ENCODE measurements around the gene MYH14. TPM values are rescaled to one million over a fixed set of nuclear protein-coding genes. Genes with fewer than 3 reads are reported as not detected.

MYH14 gene
- total and polyA plus RNA-seq, 9 of the 15 experiments (the other 6 are each of a cell fraction or from before 2014, with no cell fraction given) = 0.04 to 0.86 (median 0.19) TPM; not detected in 2

GRCh38 chr19:50331994-50332243, 128.5 kb downstream of the MYH14 start:
- BruUV-seq (replicated peaks) = no TSS peak
- H3K9me3 ChIP-seq (replicated peaks; ENCODE audit: control insufficient read depth, insufficient read depth, low read depth, low read length) = no peaks in the 10 kb centered on the region
- peaks cover 48 to 72% of the 10 kb centered on the region in 2 experiments for H3K4me1 ChIP-seq (replicated peaks in 1 of 2; ENCODE audit: control insufficient read depth in 2 of 2, insufficient read depth in 2 of 2, low read length in 2 of 2)
- ChIA-PET CTCF (ENCODE audit: low intra/inter-chr PET ratio) (no interaction called here), POLR2A (interaction anchor here (0.6 kb wide), 1 partner anchor 121 kb away, joined by 3 read pairs; no protein-coding TSS in a partner anchor)
- ATAC-seq = no peak
- H3K36me3 ChIP-seq (ENCODE audit: control insufficient read depth, insufficient read depth, low read length) = no peaks in the 10 kb centered on the region; the same call in 2 of the 3 replicates
- in situ Hi-C loops (cut with MboI) = loop anchor here (10.0 kb wide), 1 partner anchor 1217 kb away; the partner anchor contains the start of genes C19orf73, LIN7B and PPFIA3
- peak overlapping the region; percentile 6; the same call in 1 of the 3 replicates for H3K27ac ChIP-seq (ENCODE audit: extremely low read depth, low read depth, low read length)
- peak overlapping the region; percentile 11; the same call in 1 of the 2 replicates for H3K4me3 ChIP-seq
- H4K20me1 ChIP-seq (replicated peaks; ENCODE audit: control insufficient read depth, insufficient read depth, low read length) = peaks cover 10% of the 10 kb centered on the region
- H3K9me1 ChIP-seq (ENCODE audit: control insufficient read depth, insufficient read depth, low read length) = no peaks in the 10 kb centered on the region
- no peaks in the 10 kb centered on the region for H3K27me3 ChIP-seq (ENCODE audit: control insufficient read depth in 2 of 2, insufficient read depth in 2 of 2, low read length in 2 of 2)
- peaks cover 39% of the 10 kb centered on the region for H3K79me2 ChIP-seq (ENCODE audit: control insufficient read depth, insufficient read depth, low read length)
- TF ChIP-seq THRAP3 (IDR thresholded peaks at IDR 0.05; ENCODE audit: borderline replicate concordance) (no peak), HCFC1 (IDR thresholded peaks at IDR 0.05; ENCODE audit: low read depth, low read length) (no peak), GTF3C2 (IDR thresholded peaks at IDR 0.05; ENCODE audit: borderline replicate concordance, extremely low read depth, insufficient read length) (no peak), JUN (IDR thresholded peaks at IDR 0.05; ENCODE audit: borderline replicate concordance, low read depth, low read length) (no peak), JUN (CRISPR knock-in tag; IDR thresholded peaks at IDR 0.05; ENCODE audit: borderline replicate concordance) (no peak), ZMIZ1 (IDR thresholded peaks at IDR 0.05; ENCODE audit: low read depth in 2 of 2, low read length in 2 of 2) (no peak), NFIC (IDR thresholded peaks at IDR 0.05) (no peak), ZKSCAN1 (IDR thresholded peaks at IDR 0.05; ENCODE audit: low read depth, low read length) (no peak), CTBP1 (IDR thresholded peaks at IDR 0.05; ENCODE audit: borderline replicate concordance) (no peak), YBX1 (IDR thresholded peaks at IDR 0.05) (no peak), HDAC1 (IDR thresholded peaks at IDR 0.05) (no peak), NFYB (IDR thresholded peaks at IDR 0.05; ENCODE audit: extremely low read depth, insufficient read length) (no peak), FOS (IDR thresholded peaks at IDR 0.05; ENCODE audit: extremely low read depth, insufficient read length) (no peak), MTA1 (IDR thresholded peaks at IDR 0.05; ENCODE audit: borderline replicate concordance) (no peak), HNRNPK (IDR thresholded peaks at IDR 0.05; ENCODE audit: low read depth, low read length, poor library complexity, severe bottlenecking) (no peak), ZNF695 (CRISPR knock-in tag; IDR thresholded peaks at IDR 0.05) (no peak)
- intact Hi-C loops (cut with micrococcal nuclease) = no loop called here
- no peak for FAIRE-seq
- H3K4me2 ChIP-seq (ENCODE audit: insufficient read depth, low read length) = peak overlapping the region; percentile 89
- peak overlapping the region in 1 of 2 experiments; percentile 46; a peak in 2 of 4 replicates for H3K9ac ChIP-seq (ENCODE audit: insufficient read depth in 1 of 2, low read depth in 2 of 2, low read length in 2 of 2)
- 6% methylated on average over 1 of the region's 2 CpGs for WGBS (ENCODE audit: insufficient coverage, low coverage, missing lambda C conversion rate)
- no peak overlapping the region for H2AFZ ChIP-seq (ENCODE audit: low read depth, low read length)
- DNase-seq (ENCODE audit: extremely low read depth in 1 of 4, low spot score in 3 of 4) = no peak

Data from K562 (cell line).